Thoracic aorta (tissue), 2 donors: Measurements from ENCODE around the gene SNX5. TPM values are rescaled to one million over a fixed set of nuclear protein-coding genes. Genes with fewer than 3 reads are reported as not detected.

Experiments
- ATAC-seq: fragments of 150-250 bp; one replicate; pipeline ENCODE4 v1.8.0; 2017; ENCODE audit warnings: low read depth; ENCODE audit not compliant: insufficient number of reproducible peaks, low FRiP score
- DNase-seq: peaks from one replicate; pipeline ENCODE4 v3.0.0-alpha.2; 2020; ENCODE audit warnings: low spot score
- H3K27ac ChIP-seq, 2 donors: fragments of 200-600 bp; sonication (generic); 1 replicate in 1 of 2; 2 replicates in 1 of 2; pipeline ENCODE4 v1.5.1; 2016; ENCODE audit warnings: mild to moderate bottlenecking in 2 of 2, moderate library complexity in 2 of 2
- H3K27me3 ChIP-seq: fragments of 200-600 bp; sonication (generic); replicated peaks from 2 replicates; pipeline ENCODE4 v1.6.0; 2016; ENCODE audit warnings: mild to moderate bottlenecking; ENCODE audit not compliant: insufficient read depth
- H3K36me3 ChIP-seq: fragments of 200-600 bp; sonication (generic); one replicate; pipeline ENCODE4 v1.5.1; 2016
- H3K4me1 ChIP-seq, 2 donors: fragments of 200-600 bp; sonication (generic); 1 replicate in 1 of 2; 2 replicates in 1 of 2; pipeline versions ENCODE4 v1.5.1 to v1.6.0; 2016; ENCODE audit warnings: low read depth in 2 of 2, mild to moderate bottlenecking in 1 of 2; ENCODE audit not compliant: control insufficient read depth in 1 of 2
- H3K4me3 ChIP-seq: fragments of 200-600 bp; sonication (generic); 2 replicates; pipeline ENCODE4 v1.5.1; 2016; ENCODE audit warnings: mild to moderate bottlenecking
- H3K9me3 ChIP-seq: fragments of 200-600 bp; sonication (generic); 2 replicates; pipeline ENCODE4 v1.5.1; 2016
- CTCF ChIP-seq: fragments of 200-600 bp; sonication (generic); IDR thresholded peaks from one replicate; pipeline ENCODE4 v1.5.1; 2019; ENCODE audit warnings: antibody characterized with exemption
- total RNA-seq, 2 donors: library from RNA; depleted of rRNA; stranded (reverse); fragments of >200 nt; gene quantifications; one replicate each; pipeline versions ENCODE4 v1.1.0 to v1.2.3, GENCODE V29; 2016

SNX5 gene
- total RNA-seq: 100 to 1,000 TPM in 1 of 2 donors, 10 to 100 TPM in 1; 63.0 to 112 TPM

- peak; percentile 96 for DNase-seq
- H3K27ac ChIP-seq: peak within 1 kb of the TSS; percentile 95 to 96
- no peaks in the 10 kb centered on the region for H3K9me3 ChIP-seq
- no peaks in the 10 kb centered on the region for H3K27me3 ChIP-seq
- peak within 1 kb of the TSS; percentile 97 for H3K4me3 ChIP-seq
- ATAC-seq: peak; percentile 87
- H3K36me3 ChIP-seq: no peaks in the 10 kb centered on the region
- TF ChIP-seq CTCF: no peak
- H3K4me1 ChIP-seq: peaks cover 46 to 69% of the 10 kb centered on the region in 2 donors
Observed at GRCh38 chr20:17968366-17969277, at the start of gene SNX5, which contains the start of gene MGME1. TSS of gene SNX5 (minus strand) at chr20:17968794. CDS start at chr20:17968425, 369 bp downstream. TSS of gene MGME1 (plus strand) at chr20:17969018. CDS start at chr20:17969860, 842 bp downstream.

GRCh38 chr20:18018100-18018499, 49.5 kb upstream of the SNX5 start:
- Histone ChIP-seq H3K27ac (no peak overlapping the region), H3K4me1 (no peaks in the 10 kb centered on the region), H3K36me3 (no peaks in the 10 kb centered on the region), H3K9me3 (no peaks in the 10 kb centered on the region), H3K4me3 (no peak overlapping the region), H3K27me3 (no peaks in the 10 kb centered on the region)
- TF ChIP-seq CTCF: no peak
- ATAC-seq (no peak), DNase-seq (no peak)

GRCh38 chr20:18016772-18017171, 48.2 kb upstream of the SNX5 start:
- ATAC-seq (no peak), DNase-seq (no peak)
- Histone ChIP-seq H3K9me3 (no peaks in the 10 kb centered on the region), H3K4me1 (no peaks in the 10 kb centered on the region), H3K4me3 (no peak overlapping the region), H3K27ac (no peak overlapping the region), H3K36me3 (no peaks in the 10 kb centered on the region), H3K27me3 (no peaks in the 10 kb centered on the region)
- no peak for TF ChIP-seq CTCF

- H3K4me1 ChIP-seq: no peaks in the 10 kb centered on the region
- no peak overlapping the region for H3K27ac ChIP-seq
- H3K36me3 ChIP-seq: no peaks in the 10 kb centered on the region
- H3K4me3 ChIP-seq: no peak overlapping the region
- no peaks in the 10 kb centered on the region for H3K27me3 ChIP-seq
- no peaks in the 10 kb centered on the region for H3K9me3 ChIP-seq
- TF ChIP-seq CTCF: no peak
- ATAC-seq: no peak
- no peak for DNase-seq
Observed at GRCh38 chr20:18014411-18014810, 45.8 kb upstream of the SNX5 start.

GRCh38 chr20:18012901-18013300, 44.3 kb upstream of the SNX5 start:
- H3K27me3 ChIP-seq: no peaks in the 10 kb centered on the region
- no peaks in the 10 kb centered on the region for H3K36me3 ChIP-seq
- ATAC-seq (no peak), DNase-seq (no peak)
- no peak overlapping the region for H3K4me3 ChIP-seq
- H3K27ac ChIP-seq: no peak overlapping the region
- TF ChIP-seq CTCF: no peak
- H3K9me3 ChIP-seq: no peaks in the 10 kb centered on the region
- H3K4me1 ChIP-seq: no peaks in the 10 kb centered on the region
